SK-N-SH (cell line): ENCODE measurements around the gene PDCD11.

Source experiments
- EZH2phosphoT487 ChIP-seq: fragments of 200-600 bp; sonication (generic); IDR thresholded peaks from 2 replicates; pipeline ENCODE4 v1.6.1; 2017; ENCODE audit warnings: low read depth, mixed run types, mild to moderate bottlenecking, antibody characterized with exemption, moderate library complexity, borderline replicate concordance
- JUND ChIP-seq: IDR thresholded peaks from 2 replicates; pipeline ENCODE4 v1.4.0; 2012
- MXI1 ChIP-seq: IDR thresholded peaks from 2 replicates; pipeline ENCODE4 v1.6.1; 2012; ENCODE audit warnings: mild to moderate bottlenecking, low read depth, low read length, improper control_type of control experiment
- RAD21 ChIP-seq: IDR thresholded peaks from 2 replicates; pipeline ENCODE4 v1.6.1; 2012; ENCODE audit warnings: mild to moderate bottlenecking, low read length
- SIN3A ChIP-seq: IDR thresholded peaks from 2 replicates; pipeline ENCODE4 v1.6.1; 2012; ENCODE audit warnings: low read depth, mild to moderate bottlenecking, low read length, moderate library complexity, borderline replicate concordance
- TCF12 ChIP-seq: IDR thresholded peaks from 2 replicates; pipeline ENCODE4 v1.4.0; 2012
- TF ChIP-seq, protein P1 (sequence below): fragments of 200-600 bp; sonication (generic); IDR thresholded peaks from 2 replicates; pipeline ENCODE4 v1.6.1; 2017; ENCODE audit warnings: antibody characterized with exemption, mild to moderate bottlenecking, moderate library complexity

DNA sequence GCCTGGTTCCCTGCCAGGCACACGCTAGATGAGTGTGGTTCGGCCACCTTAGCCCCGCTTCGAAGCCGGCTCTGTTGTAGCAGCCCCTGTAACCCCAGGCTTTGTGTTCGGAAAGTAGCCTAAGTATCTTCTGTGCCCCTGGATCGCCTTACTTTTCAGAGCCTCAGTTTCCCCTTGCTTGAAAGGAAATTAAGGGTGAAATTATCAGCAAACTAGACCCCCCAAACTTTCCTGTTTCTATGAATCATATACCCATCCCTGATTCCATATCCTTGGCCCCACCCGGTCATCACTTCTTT, 312 bp downstream of the PDCD11 start:
- TF ChIP-seq TCF12: no peak
- no peak for TF ChIP-seq RAD21
- no peak for TF ChIP-seq SIN3A
- TF ChIP-seq JUND: no peak
- TF ChIP-seq, protein P1, sequence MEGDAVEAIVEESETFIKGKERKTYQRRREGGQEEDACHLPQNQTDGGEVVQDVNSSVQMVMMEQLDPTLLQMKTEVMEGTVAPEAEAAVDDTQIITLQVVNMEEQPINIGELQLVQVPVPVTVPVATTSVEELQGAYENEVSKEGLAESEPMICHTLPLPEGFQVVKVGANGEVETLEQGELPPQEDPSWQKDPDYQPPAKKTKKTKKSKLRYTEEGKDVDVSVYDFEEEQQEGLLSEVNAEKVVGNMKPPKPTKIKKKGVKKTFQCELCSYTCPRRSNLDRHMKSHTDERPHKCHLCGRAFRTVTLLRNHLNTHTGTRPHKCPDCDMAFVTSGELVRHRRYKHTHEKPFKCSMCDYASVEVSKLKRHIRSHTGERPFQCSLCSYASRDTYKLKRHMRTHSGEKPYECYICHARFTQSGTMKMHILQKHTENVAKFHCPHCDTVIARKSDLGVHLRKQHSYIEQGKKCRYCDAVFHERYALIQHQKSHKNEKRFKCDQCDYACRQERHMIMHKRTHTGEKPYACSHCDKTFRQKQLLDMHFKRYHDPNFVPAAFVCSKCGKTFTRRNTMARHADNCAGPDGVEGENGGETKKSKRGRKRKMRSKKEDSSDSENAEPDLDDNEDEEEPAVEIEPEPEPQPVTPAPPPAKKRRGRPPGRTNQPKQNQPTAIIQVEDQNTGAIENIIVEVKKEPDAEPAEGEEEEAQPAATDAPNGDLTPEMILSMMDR: peak; percentile 3; the same call in 1 of the 2 replicates
- no peak for TF ChIP-seq MXI1
- TF ChIP-seq EZH2phosphoT487: no peak
